Smooth muscle cell of trachea (primary cell): ENCODE results near the gene WIPF2. TPM values are rescaled to one million over a fixed set of nuclear protein-coding genes. Genes with fewer than 3 reads are reported as not detected.

Source experiments
- total RNA-seq: library from RNA; depleted of rRNA; stranded (reverse); fragments of >200 nt; gene quantifications from 2 replicates; pipeline ENCODE4 v1.2.1, GENCODE V29; 2014

WIPF2 gene
- total RNA-seq = 7.6 and 8.1 TPM in 2 replicates

GRCh38 chr17:40218740-40219593, at the start of gene WIPF2:
Gene WIPF2, plus strand, starts transcription at chr17:40219304. Its CDS starts 37,156 bp downstream, at chr17:40256460.

GRCh38 chr17:40177275-40177874, 41.7 kb upstream of the WIPF2 start, which contains the start of gene RAPGEFL1:
Gene RAPGEFL1, plus strand, starts transcription at chr17:40177470. Its CDS starts 392 bp downstream, at chr17:40177862.

GRCh38 chr17:40287494-40288369, 68.6 kb downstream of the WIPF2 start, which contains the start of gene CDC6:
Gene CDC6, plus strand, starts transcription at chr17:40287879. Its CDS starts 1,542 bp downstream, at chr17:40289421.

GRCh38 chr17:40309031-40309948, 90.2 kb downstream of the WIPF2 start, which contains the start of gene RARA:
Gene RARA, plus strand, starts transcription at chr17:40309180. Its CDS starts 22,039 bp downstream, at chr17:40331219.

Other genes with a start within 250 kb of the WIPF2 start
- gene PSMD3, start 238.5 kb upstream of the WIPF2 start, total RNA-seq = 94.0 and 107 TPM in 2 replicates
- 0.33 TPM in 1 of 2 replicates, not detected in the other for gene CSF3, start 203.9 kb upstream of the WIPF2 start, total RNA-seq
- gene MED24, start 164.9 kb upstream of the WIPF2 start, total RNA-seq = 48.1 and 58.2 TPM in 2 replicates
- 35.8 and 67.6 TPM in 2 replicates for gene THRA, start 156.3 kb upstream of the WIPF2 start, total RNA-seq
- 1.7 and 6.6 TPM in 2 replicates for gene NR1D1, start 118.7 kb upstream of the WIPF2 start, total RNA-seq
- 48.6 and 54.7 TPM in 2 replicates for gene MSL1, start 97.3 kb upstream of the WIPF2 start, total RNA-seq
- 32.9 and 33.7 TPM in 2 replicates for gene CASC3, start 78.8 kb upstream of the WIPF2 start, total RNA-seq
- 1.2 and 2.5 TPM in 2 replicates for gene RAPGEFL1, start 41.8 kb upstream of the WIPF2 start, total RNA-seq
- 0.99 and 9.0 TPM in 2 replicates for gene CDC6, start 68.6 kb downstream of the WIPF2 start, total RNA-seq
- gene RARA, start 89.9 kb downstream of the WIPF2 start, total RNA-seq = 8.6 and 14.7 TPM in 2 replicates
- 3.8 and 16.2 TPM in 2 replicates for gene GJD3, start 145.4 kb downstream of the WIPF2 start, total RNA-seq
- 6.5 and 149 TPM in 2 replicates for gene TOP2A, start 198.6 kb downstream of the WIPF2 start, total RNA-seq
- gene IGFBP4, start 224.1 kb downstream of the WIPF2 start, total RNA-seq = 443 and 722 TPM in 2 replicates